Measurements from ENCODE around the gene ETHE1.

ETHE1 gene

GRCh38 chr19:43503501-43504425 is 23.2 kb downstream of the ETHE1 start:
- TF ChIP-seq, protein P1, sequence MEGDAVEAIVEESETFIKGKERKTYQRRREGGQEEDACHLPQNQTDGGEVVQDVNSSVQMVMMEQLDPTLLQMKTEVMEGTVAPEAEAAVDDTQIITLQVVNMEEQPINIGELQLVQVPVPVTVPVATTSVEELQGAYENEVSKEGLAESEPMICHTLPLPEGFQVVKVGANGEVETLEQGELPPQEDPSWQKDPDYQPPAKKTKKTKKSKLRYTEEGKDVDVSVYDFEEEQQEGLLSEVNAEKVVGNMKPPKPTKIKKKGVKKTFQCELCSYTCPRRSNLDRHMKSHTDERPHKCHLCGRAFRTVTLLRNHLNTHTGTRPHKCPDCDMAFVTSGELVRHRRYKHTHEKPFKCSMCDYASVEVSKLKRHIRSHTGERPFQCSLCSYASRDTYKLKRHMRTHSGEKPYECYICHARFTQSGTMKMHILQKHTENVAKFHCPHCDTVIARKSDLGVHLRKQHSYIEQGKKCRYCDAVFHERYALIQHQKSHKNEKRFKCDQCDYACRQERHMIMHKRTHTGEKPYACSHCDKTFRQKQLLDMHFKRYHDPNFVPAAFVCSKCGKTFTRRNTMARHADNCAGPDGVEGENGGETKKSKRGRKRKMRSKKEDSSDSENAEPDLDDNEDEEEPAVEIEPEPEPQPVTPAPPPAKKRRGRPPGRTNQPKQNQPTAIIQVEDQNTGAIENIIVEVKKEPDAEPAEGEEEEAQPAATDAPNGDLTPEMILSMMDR (IDR thresholded peaks at IDR 0.05; ENCODE audit: control insufficient read depth, extremely low read depth, insufficient read depth), result 0 out of 2 replicates have a peak, but pooled peaks have one; percentile 8
- DNase-seq (ENCODE audit: low read depth), result peak; percentile 34
- peak overlapping the region; percentile 67 for H3K4me3 ChIP-seq (ENCODE audit: low read depth, low read length)

- no peak for DNase-seq (ENCODE audit: low read depth)
- H3K4me3 ChIP-seq (ENCODE audit: low read depth, low read length), result no peak overlapping the region
- TF ChIP-seq, protein P1 (IDR thresholded peaks at IDR 0.05; ENCODE audit: control insufficient read depth, extremely low read depth, insufficient read depth), result no peak
Measured at GRCh38 chr19:43502419-43502976, 24.5 kb downstream of the ETHE1 start.

DNA sequence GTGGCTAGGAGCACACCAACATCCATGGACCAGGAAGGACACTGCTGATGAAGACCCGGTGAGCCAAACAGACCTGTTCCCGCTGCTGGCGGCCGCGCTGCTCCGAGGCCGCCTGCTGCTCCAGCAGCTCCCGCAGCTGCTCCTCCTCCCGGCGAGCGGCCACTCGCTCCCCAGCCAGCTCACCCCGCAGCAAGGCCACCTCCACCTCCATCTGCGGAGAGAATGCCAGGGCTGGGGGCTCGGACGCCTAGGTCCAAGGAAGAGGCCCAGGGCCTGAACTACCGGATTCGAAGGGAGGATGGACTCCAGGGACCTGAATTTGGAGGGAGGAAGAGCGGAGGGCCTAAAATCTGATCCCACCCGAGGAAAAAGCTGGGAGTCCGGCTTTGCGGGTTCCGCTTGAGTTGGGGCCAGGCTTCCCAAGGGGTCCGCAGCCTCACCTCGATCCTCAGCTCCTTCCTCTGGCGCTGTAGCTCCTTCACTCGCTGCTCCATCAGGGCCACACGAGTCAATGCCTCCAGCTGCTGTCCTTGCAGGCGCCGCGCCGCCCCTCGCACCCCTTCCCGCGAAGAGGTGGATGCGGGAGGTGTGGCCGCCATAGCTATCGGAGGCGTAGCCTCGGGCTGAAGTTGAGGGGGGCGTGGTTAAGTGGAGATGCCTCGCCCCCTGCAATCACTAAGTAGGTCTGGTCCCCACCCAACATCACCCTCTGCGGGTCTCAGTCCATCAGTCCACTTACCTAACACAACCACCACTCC is 25.2 kb downstream of the ETHE1 start:
- H3K4me3 ChIP-seq (ENCODE audit: low read depth, low read length), result no peak overlapping the region
- TF ChIP-seq, protein P1 (IDR thresholded peaks at IDR 0.05; ENCODE audit: control insufficient read depth, extremely low read depth, insufficient read depth), result no peak
- no peak for DNase-seq (ENCODE audit: low read depth)

GRCh38 chr19:43499042-43499441 is 28.0 kb downstream of the ETHE1 start:
- DNase-seq (ENCODE audit: low read depth), result no peak
- TF ChIP-seq, protein P1 (IDR thresholded peaks at IDR 0.05; ENCODE audit: control insufficient read depth, extremely low read depth, insufficient read depth), result no peak
- H3K4me3 ChIP-seq (ENCODE audit: low read depth, low read length), result no peak overlapping the region

GRCh38 chr19:43498233-43498842 is 28.7 kb downstream of the ETHE1 start:
- H3K4me3 ChIP-seq (ENCODE audit: low read depth, low read length), result no peak overlapping the region
- DNase-seq (ENCODE audit: low read depth), result no peak
- TF ChIP-seq, protein P1 (IDR thresholded peaks at IDR 0.05; ENCODE audit: control insufficient read depth, extremely low read depth, insufficient read depth), result no peak

- TF ChIP-seq, protein P1 (IDR thresholded peaks at IDR 0.05; ENCODE audit: control insufficient read depth, extremely low read depth, insufficient read depth), result no peak
- no peak for DNase-seq (ENCODE audit: low read depth)
- H3K4me3 ChIP-seq (ENCODE audit: low read depth, low read length), result no peak overlapping the region
Measured at GRCh38 chr19:43496960-43497359, 30.0 kb downstream of the ETHE1 start.

All from LNCaP clone FGC (cell line).